Stimulated activated CD4-positive, alpha-beta T cell treated with anti-CD3 and anti-CD28 coated beads, Interleukin-1b, Interleukin-23, amount 100 ng/mL, for 48 hours (primary cell): ENCODE data around the gene SYNJ1.
"Not testable (repeated sequence)": the region's sequence is repeated elsewhere in the genome, so short reads cannot be mapped to it uniquely, and the experiment has no call there.

Experiments used
- DNase-seq: peaks from one replicate; pipeline ENCODE4 v3.0.0-alpha.2; 2020

The SYNJ1 gene, protein sequence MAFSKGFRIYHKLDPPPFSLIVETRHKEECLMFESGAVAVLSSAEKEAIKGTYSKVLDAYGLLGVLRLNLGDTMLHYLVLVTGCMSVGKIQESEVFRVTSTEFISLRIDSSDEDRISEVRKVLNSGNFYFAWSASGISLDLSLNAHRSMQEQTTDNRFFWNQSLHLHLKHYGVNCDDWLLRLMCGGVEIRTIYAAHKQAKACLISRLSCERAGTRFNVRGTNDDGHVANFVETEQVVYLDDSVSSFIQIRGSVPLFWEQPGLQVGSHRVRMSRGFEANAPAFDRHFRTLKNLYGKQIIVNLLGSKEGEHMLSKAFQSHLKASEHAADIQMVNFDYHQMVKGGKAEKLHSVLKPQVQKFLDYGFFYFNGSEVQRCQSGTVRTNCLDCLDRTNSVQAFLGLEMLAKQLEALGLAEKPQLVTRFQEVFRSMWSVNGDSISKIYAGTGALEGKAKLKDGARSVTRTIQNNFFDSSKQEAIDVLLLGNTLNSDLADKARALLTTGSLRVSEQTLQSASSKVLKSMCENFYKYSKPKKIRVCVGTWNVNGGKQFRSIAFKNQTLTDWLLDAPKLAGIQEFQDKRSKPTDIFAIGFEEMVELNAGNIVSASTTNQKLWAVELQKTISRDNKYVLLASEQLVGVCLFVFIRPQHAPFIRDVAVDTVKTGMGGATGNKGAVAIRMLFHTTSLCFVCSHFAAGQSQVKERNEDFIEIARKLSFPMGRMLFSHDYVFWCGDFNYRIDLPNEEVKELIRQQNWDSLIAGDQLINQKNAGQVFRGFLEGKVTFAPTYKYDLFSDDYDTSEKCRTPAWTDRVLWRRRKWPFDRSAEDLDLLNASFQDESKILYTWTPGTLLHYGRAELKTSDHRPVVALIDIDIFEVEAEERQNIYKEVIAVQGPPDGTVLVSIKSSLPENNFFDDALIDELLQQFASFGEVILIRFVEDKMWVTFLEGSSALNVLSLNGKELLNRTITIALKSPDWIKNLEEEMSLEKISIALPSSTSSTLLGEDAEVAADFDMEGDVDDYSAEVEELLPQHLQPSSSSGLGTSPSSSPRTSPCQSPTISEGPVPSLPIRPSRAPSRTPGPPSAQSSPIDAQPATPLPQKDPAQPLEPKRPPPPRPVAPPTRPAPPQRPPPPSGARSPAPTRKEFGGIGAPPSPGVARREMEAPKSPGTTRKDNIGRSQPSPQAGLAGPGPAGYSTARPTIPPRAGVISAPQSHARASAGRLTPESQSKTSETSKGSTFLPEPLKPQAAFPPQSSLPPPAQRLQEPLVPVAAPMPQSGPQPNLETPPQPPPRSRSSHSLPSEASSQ (N-terminal part only)

DNA sequence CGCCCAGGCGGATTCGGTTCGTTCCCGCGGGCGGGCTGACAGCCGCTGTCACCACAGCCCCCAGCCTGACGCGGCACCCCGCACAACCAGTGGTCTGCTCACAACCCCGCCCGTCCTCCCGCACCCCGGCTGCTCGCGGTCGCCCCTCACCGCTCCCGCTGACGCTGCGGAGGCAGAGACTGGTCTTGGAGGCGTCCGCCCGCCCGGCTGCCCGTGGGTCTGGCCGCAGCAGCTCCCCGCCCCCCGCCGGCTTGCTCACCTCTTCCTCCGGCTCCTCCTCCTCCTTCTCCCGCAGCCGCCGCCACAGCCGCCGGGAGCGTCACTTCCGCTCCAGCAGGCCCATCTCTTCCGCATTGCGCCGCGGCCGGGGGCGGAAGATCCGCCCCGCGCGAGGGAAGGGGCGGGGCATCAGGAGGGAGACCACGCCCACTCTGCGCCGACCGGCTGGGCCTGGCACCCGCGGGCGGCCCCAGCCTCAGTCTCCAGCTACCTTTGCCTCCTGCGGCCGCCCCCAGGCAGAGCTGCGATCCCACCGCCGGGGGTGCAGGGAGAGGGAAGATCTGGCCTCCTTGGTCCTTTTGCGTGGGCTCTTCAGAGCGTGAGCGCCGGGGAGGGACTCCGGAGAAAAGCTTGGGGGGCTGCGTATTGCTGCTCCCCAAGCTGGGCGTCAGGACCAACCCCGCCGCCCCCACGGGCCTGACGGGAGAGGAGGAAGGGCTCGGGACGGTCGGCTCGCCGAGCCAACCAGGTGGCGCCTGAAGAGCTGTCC lies at the start of gene SYNJ1:
Gene SYNJ1, minus strand, starts transcription at position 327 of the 769 bp plus-strand sequence. CDS start 1,118 bp downstream, outside the sequence.
- peak; percentile 95 for DNase-seq

DNA sequence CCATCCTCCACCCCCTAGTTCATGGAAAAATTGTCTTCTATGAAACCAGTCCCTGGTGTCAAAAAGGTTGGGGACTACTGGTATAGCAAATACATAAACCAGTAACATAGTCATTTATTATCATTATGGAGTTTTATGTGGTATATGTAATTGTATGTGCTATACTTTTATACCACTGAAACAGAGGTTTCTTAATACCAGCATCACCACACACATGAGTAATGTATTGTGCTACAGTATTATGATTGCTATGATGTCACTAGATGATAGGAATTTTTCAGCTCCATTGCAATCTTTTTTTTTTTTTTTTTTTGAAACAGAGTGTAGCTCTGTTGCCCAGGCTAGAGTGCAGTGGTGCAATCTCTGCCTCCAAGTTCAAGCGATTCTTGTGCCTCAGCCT lies 49.5 kb upstream of the SYNJ1 start:
- DNase-seq, result no peak

DNA sequence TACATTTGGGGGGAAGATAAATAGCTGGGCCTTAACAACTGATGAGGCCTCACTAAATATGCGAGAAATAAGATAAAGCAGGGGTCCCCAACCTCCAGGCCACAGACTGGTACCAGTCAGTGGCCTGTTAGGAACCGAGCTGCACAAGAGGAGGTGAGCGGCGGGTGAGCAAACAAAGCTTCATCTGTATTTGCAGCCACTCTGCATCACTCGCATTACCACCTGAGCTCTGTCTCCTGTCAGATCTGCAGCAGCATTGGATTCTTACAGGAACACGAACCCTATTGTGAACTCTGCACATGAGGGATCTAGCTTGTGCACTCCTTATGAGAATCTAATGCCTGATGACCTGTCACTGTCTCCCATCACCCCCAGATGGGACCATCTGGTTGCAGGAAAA lies 48.9 kb upstream of the SYNJ1 start:
- DNase-seq, result no peak

DNA sequence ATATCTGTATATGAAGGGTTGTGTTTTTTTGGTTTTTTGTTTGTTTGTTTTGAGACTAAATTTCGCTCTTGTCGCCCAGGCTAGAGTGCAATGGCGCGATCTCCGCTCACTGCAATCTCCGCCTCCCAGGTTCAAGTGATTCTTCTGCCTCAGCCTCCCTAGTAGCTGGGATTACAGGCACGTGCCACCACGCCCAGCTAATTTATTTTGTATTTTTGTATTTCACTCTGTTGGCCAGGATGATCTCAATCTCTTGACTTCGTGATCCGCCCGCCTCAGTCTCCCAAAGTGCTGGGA lies 45.2 kb upstream of the SYNJ1 start:
- not testable (repeated sequence) for DNase-seq

DNA sequence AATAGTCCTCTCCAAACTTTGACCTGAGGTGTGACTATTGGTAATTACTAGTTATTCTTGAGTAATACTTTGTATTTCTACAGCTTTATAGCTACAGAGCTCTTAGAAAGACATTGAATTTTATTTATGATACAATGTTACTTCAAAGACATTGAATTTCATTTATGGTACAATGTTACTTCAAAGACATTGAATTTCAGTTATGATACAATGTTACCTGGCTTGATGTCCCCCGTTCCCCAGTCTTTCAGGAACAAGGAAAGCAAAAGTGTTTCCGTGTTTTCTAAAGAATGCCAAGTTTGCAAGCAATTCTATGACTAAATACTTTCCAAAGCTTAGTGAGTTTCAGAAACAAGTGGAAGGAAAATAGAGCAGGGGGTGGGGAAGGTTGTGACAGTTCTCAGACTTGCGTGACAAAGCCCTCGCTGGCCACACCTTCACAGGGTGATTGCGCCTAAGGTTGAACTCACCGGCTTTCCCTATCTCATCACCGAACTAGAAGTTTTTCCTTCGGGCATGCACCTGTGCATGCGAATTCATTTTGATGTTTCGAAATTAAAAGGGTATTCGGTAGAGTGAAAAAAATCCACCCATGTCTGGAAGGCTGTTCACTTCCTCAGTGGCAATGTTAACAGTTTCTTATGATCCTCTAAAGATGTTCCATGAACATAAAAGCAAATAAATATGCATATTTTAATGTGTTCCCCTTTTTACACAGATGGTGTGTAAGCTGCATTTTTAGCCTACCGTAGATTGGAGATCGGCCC lies 44.7 kb upstream of the SYNJ1 start:
- DNase-seq, result peak; percentile 77

DNA sequence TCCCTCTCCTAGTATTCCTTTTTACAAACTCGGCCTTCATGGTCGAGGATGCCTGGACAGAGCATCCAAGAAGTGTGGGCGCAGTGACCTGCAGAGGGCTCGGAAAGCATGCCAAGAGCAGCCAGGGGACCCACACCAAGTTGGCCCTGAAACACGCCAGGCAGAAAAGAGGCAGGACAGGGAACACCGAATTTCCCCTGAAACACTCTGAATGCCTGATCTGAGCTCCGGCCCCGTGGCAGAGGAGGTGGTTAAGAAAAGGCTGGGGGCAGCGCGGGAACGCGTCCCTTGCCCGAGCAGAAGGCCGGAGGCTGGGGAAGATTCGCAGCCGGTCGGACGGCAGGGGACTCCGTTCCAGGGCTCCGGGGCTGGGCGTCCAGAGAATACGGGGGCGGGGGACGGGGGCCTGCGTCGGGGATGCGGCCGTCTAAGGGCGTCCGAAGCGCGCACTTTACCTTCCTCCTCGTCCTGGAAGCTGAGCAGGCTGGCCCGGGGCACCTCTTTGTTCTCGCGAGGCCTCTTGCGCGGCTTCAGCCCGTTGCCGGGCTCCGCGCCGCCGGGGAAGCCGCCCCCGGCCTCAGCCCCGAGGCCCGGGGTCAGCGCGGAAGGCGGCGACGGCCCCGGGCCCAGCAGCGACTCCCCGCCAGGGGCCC lies 43.2 kb upstream of the SYNJ1 start:
- DNase-seq, result peak; percentile 51

DNA sequence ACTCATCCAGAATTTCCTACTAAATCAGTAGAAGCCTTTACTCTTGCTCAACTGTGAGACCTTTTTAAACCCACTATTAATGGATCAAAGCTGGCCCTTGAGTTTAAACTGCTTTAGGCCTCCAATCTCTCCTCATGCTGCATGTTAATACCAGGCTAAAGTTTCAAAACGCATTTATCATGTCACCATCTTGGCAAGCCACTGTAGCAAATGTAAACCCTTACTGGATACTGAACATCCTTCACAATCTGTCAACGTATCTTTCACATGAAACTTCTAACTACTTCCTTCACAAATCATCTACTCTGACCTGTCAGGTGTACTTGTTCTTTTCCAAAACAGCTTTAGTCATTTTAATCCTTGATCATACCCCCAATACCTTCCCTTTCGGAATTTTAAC lies 40.7 kb upstream of the SYNJ1 start:
- DNase-seq, result no peak

DNA sequence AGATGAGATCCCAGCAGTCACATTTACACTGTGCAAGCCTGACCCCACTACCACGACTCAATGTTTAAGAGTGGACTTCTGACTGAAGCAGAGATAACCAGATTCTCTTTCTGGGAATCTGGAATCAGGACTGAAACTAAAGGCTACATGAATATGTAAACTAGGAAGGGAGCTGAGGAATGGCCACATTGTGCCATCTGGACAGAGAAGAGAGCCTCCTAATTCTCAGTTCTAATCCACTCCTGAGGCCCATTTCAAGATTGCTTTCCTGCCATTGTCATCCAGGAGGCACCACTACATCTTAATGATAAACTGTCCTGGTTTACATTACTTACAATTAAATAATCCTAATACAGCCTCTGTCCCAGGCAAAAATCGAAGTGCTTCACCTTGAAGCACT lies 37.2 kb upstream of the SYNJ1 start:
- DNase-seq, result no peak

DNA sequence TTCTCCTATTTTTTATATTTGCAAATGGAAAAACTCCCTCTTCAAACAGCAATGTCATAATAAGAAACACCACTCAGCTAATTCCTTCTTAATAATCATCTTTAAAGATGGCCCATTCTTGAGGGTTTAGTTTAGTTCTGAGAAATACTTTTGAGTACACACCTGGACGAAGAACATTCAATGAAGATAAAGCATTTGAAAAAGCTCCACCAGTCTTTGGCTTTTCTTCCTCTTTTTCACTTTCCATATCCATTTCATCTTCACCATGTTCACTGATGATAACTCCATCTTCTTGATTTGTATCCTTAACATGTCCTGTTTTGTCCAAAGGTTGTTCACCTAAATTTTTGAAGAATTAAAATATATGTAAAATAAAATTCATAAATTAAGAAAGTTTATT lies 36.4 kb upstream of the SYNJ1 start:
- DNase-seq, result no peak

DNA sequence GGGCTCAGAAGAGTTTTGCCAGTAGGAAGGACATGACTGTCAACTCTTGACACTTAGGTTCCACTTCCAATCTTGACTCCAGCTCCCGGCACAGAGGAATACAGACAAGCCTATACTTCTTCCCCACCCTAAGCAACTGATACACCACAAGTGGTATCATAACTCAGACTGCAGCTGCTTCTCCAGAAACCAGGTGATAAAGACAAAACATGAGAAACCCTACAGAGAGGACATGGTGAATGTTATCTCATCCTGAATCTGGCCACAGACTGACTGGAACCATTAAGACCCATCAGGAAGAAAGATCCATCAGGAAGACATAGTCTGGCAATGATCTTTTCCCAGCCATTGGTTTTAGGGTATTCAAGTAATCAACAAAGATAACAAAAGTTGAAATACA lies 30.0 kb upstream of the SYNJ1 start:
- DNase-seq, result no peak

DNA sequence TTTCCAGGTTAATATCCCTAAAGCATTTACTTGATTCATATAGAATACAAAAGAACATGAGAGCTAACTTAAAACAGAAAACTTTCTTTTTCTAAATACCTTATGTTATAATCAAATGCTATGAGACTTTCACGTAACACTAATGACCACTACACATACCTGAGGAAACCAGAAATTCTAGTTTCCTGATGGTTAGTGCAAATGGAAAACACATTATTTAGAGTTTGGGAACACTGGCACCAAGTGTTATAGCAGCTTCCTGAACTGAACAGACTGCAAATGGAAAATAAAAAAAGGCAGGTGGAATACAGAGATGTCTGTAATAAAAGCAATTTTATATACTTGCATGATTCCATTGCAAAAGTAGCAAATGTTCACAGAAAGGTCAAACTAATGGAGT lies 28.3 kb upstream of the SYNJ1 start:
- no peak for DNase-seq

DNA sequence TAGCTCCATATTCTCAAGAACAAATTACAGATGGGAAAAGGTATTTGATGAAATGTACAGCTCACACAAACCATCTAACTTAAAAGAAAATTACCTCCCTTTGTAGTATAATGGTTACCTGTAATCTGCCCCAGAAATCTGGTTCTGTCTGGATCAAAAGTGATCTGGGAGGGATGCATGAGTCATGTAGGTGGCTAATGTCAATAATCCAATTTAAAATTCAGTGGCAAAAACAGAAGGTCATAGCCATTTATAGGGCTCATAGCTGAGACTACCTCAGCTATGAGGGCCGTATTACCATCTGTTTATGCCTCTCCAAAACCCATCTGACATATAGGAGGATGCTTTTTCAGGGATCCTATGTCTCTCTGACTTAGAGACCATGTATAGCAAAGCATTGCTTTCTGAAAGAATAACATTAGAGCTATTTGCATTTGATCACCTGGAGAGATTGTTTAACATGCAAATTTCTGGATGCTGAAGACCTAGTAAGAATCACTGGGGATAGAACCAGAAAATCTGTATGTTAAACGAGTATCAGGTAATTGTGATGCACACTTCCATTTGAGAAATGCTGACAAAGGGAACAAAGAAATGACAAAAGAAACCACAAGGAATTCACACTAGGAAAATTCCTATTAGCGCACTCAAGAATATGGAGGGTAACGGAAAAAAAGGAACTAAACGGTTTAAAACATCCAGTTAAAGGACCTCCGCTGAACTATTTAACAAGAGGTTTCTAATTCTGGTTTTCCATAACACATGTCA lies 26.2 kb upstream of the SYNJ1 start:
- no peak for DNase-seq

DNA sequence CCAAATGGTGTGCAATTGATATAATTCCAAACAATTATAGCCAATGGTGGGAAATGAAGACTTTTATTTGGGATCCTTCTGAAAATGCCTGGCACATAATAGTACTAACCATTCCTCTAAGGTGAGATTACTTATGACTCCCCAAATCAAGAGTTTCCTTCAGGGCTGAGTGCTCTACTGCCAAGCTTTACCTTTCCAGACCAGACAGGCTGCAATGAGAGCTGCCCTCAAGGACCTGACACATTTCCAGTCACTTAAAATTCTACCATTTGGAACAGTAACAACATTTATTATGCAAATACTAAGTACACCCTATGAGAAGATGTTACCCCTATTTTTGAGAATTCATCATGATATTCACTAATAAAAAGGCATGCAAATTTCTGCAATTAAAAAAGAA lies 22.6 kb upstream of the SYNJ1 start:
- DNase-seq, result no peak

DNA sequence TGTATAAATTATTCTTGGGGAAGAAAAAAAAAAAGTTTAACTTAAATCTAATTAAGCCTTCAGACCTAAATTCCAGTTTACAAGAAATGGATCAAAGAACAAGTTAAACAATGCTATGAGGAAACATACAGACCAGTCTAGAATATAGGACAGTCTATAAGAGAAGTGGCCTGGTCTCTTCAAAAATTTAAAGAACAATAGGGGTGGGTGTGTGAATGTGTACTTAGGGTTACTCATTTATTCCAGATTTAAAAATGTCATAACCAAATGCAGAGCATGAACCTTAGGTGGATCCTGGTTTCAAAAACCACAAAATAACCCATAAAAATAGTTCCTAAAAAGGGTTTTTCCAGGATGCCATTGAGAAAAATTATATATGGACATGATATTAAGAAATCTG lies 21.8 kb upstream of the SYNJ1 start:
- DNase-seq, result no peak

DNA sequence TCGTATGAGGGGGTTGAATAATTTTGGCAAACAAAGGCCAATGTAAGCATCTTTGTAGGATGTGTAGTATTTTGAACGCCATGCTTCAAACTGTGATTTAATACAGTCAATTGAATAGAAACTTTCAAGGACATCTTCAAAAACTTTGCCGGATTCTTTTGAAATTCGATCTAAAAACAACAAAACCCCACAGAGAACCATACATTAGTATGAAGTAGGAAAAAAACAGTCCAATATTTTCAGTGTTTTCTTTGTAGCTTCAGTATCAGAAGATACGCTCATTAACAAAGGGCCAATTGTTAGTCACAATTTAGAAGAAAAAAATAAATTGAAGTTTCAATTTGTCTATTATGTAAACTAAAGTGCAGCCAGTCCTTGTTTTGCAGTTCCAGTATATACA lies 20.7 kb upstream of the SYNJ1 start:
- DNase-seq, result no peak

DNA sequence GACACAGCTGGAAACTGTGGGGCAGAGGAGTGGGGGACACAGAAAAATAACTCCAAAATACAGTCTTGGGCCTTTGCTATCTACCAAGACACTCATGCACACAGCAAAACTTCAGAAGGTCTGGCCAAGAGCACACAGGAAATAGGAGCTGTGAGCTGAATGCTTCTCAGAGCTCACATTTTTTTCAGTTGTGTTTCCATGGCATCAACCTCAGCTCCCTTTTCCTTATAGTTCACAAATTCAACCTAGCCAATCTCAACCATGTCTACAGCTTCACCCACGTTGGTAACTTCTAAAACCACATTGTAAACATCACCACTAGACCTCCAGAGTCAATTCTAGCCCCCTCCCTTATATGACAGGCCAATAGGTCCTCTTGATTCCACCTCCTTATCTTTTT lies 19.6 kb upstream of the SYNJ1 start:
- no peak for DNase-seq

DNA sequence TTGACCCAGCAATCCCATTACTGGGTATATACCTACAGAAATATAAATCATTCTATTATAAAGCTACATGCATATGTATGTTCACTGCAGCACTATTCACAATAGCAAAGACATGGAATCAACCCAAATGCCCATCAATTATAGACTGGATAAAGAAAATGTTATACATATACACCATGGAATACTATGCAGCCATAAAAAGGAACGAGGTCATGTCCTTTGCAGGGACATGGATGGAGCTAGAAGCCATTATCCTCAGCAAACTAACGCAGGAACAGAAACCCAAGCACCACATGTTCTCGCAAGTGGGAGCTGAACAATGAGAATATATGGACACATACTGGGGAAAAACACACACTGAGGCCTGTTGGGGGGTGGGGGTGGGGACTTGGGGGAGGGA lies 18.9 kb upstream of the SYNJ1 start:
- not testable (repeated sequence) for DNase-seq

DNA sequence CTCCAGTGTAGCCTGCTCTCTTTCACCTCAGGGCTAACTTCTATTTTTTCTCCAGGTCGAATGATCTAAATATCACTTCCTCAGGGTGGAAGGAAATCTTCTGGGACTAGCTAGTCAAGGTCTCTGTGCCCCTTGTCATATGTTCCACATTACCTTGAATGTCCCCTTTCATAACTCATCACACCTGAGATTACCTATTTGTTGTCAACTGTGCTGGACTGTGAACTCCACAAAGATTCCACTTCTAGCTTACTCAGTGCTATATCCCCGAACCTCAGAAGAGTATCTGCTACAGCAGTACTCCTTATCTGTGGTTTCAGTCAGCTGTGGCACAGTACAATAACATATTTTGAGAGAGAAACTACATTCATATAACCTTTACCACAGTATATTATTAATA lies 14.6 kb upstream of the SYNJ1 start:
- no peak for DNase-seq

DNA sequence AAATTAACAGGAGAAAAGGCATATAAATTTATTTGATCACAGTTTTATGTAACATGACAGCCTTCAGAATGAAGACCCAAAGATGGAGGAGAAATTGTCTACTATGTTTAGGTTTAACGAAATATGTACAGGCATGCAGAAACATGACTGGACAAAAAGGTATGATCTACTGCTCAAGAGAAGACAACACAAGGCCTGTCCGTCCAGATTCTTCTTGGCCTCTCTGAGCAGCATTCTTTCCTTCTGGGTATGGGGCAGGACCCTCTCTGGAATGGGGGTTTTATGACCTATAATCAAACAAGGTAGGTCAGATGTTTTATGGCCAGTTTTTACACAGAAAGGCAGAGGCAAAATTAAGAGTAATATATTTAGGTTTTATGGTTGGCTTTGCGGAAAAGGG lies 13.5 kb upstream of the SYNJ1 start:
- DNase-seq, result no peak

DNA sequence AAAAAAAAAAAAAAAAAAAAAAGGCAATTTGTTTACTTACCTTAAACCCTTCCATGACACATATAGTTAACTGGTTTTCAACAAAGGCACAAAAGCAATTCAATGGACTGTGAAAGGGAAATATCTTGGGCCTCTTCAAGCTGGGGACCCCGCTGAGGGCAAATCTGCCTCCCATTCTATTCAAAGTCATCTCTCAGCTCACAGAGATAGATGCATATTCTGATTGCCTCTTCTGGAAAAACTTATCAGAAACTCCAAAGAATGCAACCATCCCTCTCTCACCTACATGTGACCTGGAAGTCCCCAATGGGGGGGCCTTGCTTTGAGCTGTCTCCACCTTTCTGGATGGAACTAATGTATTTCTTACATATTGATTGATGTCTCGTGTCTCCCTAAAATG lies 12.1 kb upstream of the SYNJ1 start:
- DNase-seq, result no peak

DNA sequence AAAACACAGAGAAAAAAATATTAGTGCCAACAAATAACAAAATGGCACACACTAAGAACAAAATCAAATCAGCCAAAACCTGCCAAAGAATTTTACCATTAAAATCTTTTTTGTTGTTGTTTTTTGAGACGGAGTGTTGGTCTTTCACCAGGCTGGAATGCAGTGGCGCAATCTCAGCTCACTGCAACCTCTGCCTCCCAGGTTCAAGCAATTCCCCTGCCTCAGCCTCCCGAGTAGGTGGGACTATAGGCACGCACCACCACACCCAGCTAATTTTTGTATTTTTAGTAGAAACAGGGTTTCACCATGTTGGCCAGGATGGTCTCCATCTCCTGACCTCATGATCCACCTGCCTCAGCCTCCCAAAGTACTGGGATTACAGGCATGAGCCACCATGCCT lies 8.3 kb upstream of the SYNJ1 start:
- not testable (repeated sequence) for DNase-seq
